Neural progenitor cell (in vitro differentiated cells): ENCODE measurements around the gene SERF2. TPM values are rescaled to one million over a fixed set of nuclear protein-coding genes. Genes with fewer than 3 reads are reported as not detected.
A peak's percentile ranks its signal among the peaks of the same experiment; 100 is the strongest.
"Not testable (repeated sequence)": the region's sequence is repeated elsewhere in the genome, so short reads cannot be mapped to it uniquely, and the experiment has no call there.

Experiments used
- DNase-seq: peaks from one replicate; pipeline ENCODE4 v3.0.0-alpha.2; 2016; ENCODE audit warnings: low spot score
- H2AFZ ChIP-seq: fragments of 200-600 bp; sonication (generic); replicated peaks from 2 replicates; pipeline ENCODE4 v1.6.1; 2016; ENCODE audit warnings: antibody characterized with exemption
- H3F3A ChIP-seq: fragments of 200-600 bp; sonication (generic); 2 replicates; pipeline ENCODE4 v1.6.1; 2016; ENCODE audit warnings: antibody characterized with exemption, low read depth
- H3K27ac ChIP-seq: fragments of 200-600 bp; sonication (generic); 2 replicates; pipeline ENCODE4 v1.5.1; 2016; ENCODE audit warnings: mild to moderate bottlenecking
- H3K27me3 ChIP-seq: fragments of 200-600 bp; sonication (generic); 2 replicates; pipeline ENCODE4 v1.6.1; 2016; ENCODE audit warnings: mild to moderate bottlenecking, moderate library complexity
- H3K36me3 ChIP-seq: fragments of 200-600 bp; sonication (generic); 2 replicates; pipeline ENCODE4 v1.5.1; 2016
- H3K4me1 ChIP-seq: fragments of 200-600 bp; sonication (generic); 2 replicates; pipeline ENCODE4 v1.6.1; 2016; ENCODE audit warnings: mixed run types
- H3K4me2 ChIP-seq: fragments of 200-600 bp; sonication (generic); 2 replicates; pipeline ENCODE4 v1.6.1; 2016
- H3K4me3 ChIP-seq: fragments of 200-600 bp; sonication (generic); 2 replicates; pipeline ENCODE4 v1.5.1; 2016
- H3K79me2 ChIP-seq: fragments of 200-600 bp; sonication (generic); 2 replicates; pipeline ENCODE4 v1.6.1; 2016; ENCODE audit warnings: low read depth
- H3K9ac ChIP-seq: fragments of 200-600 bp; sonication (generic); 2 replicates; pipeline ENCODE4 v1.6.1; 2016
- H3K9me3 ChIP-seq: fragments of 200-600 bp; sonication (generic); 2 replicates; pipeline ENCODE4 v1.5.1; 2016; ENCODE audit warnings: low read depth
- H4K20me1 ChIP-seq: fragments of 200-600 bp; sonication (generic); 2 replicates; pipeline ENCODE4 v1.6.1; 2016; ENCODE audit warnings: low read depth
- H3K27ac Mint-ChIP-seq: 3 replicates; pipeline ENCODE4 v1.8.0; 2021; ENCODE audit warnings: mixed read lengths
- H3K27me3 Mint-ChIP-seq: 2 replicates; pipeline ENCODE4 v1.8.0; 2022; ENCODE audit warnings: low read depth, mild to moderate bottlenecking, inconsistent platforms, moderate library complexity, mixed read lengths; ENCODE audit not compliant: insufficient read depth
- H3K36me3 Mint-ChIP-seq: 3 replicates; pipeline ENCODE4 v1.8.0; 2021; ENCODE audit warnings: mixed read lengths
- H3K4me1 Mint-ChIP-seq: 3 replicates; pipeline ENCODE4 v1.8.0; 2021; ENCODE audit warnings: mixed read lengths
- H3K4me3 Mint-ChIP-seq: 3 replicates; pipeline ENCODE4 v1.8.0; 2021; ENCODE audit warnings: mild to moderate bottlenecking, moderate library complexity, mixed read lengths
- H3K9me3 Mint-ChIP-seq: 3 replicates; pipeline ENCODE4 v1.8.0; 2020; ENCODE audit warnings: mixed read lengths
- CTCF ChIP-seq: fragments of 200-600 bp; sonication (generic); IDR thresholded peaks from 2 replicates; pipeline ENCODE4 v1.5.1; 2017; ENCODE audit warnings: antibody characterized with exemption, mild to moderate bottlenecking
- EZH2 ChIP-seq: fragments of 200-600 bp; sonication (generic); IDR thresholded peaks from 2 replicates; pipeline ENCODE4 v1.6.1; 2017; ENCODE audit warnings: antibody characterized with exemption, mild to moderate bottlenecking, moderate library complexity
- EZH2phosphoT487 ChIP-seq: fragments of 200-600 bp; sonication (generic); IDR thresholded peaks from 2 replicates; pipeline ENCODE4 v1.6.1; 2017; ENCODE audit warnings: antibody characterized with exemption
- total RNA-seq: library from RNA; depleted of rRNA; stranded (reverse); fragments of >200 nt; gene quantifications from 2 replicates; pipeline ENCODE4 v1.2.3, GENCODE V29; 2015; ENCODE audit warnings: low replicate concordance

SERF2 gene
- total RNA-seq, 1 donor from 2014 or later, result 249 TPM

- H3K27me3 Mint-ChIP-seq, result peaks cover 2% of the 10 kb centered on the region
- TF ChIP-seq EZH2 (no peak), CTCF (no peak), EZH2phosphoT487 (no peak)
- Histone ChIP-seq H3K27ac (no peak within 1 kb of the TSS), H3K27me3 (no peaks in the 10 kb centered on the region), H3K4me1 (peaks cover 16% of the 10 kb centered on the region), H3K9me3 (peaks cover 5% of the 10 kb centered on the region), H4K20me1 (peaks cover 3% of the 10 kb centered on the region), H3K9ac (peak within 1 kb of the TSS; percentile 43), H3F3A (peaks cover 30% of the 10 kb centered on the region), H3K36me3 (peaks cover 8% of the 10 kb centered on the region), H3K4me2 (peak within 1 kb of the TSS; percentile 78), H3K79me2 (peaks cover 64% of the 10 kb centered on the region), H3K4me3 (peak within 1 kb of the TSS; percentile 61), H2AFZ (peak within 1 kb of the TSS; percentile 84)
- H3K4me1 Mint-ChIP-seq, result peaks cover 25% of the 10 kb centered on the region
- peaks cover 11% of the 10 kb centered on the region for H3K36me3 Mint-ChIP-seq
- H3K27ac Mint-ChIP-seq, result peak within 1 kb of the TSS; percentile 23
- peak within 1 kb of the TSS; percentile 98 for H3K4me3 Mint-ChIP-seq
- DNase-seq, result peak; percentile 91
- peaks cover 5% of the 10 kb centered on the region for H3K9me3 Mint-ChIP-seq
Measured at GRCh38 chr15:43824302-43825246, 32.5 kb downstream of the SERF2 start, which contains the start of gene MFAP1. Gene MFAP1 (minus strand): TSS chr15:43824690. CDS start chr15:43824569, 121 bp downstream.

DNA sequence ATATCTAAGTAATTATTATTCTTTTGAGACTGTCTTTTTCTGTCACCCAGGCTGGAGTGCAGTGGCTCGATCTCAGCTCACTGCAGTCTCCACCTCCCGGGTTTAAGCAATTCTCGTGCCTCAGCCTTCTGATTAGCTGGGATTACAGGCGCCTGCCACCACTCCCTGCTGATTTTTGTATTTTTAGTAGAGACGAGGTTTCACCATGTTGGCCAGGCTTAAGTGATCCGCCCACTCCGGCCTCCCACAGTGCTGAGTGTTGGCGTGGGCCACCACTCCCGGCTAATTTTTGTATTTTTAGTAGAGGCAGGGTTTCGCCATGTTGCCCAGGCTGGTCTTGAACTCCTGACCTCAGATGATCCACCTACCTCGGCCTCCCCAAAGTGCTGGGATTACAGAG lies 33.2 kb downstream of the SERF2 start:
- H4K20me1 ChIP-seq, H3K27ac Mint-ChIP-seq, H3K9ac ChIP-seq, H2AFZ ChIP-seq, H3K27ac ChIP-seq, H3K27me3 ChIP-seq, H3K27me3 Mint-ChIP-seq, H3K4me3 ChIP-seq, H3K9me3 Mint-ChIP-seq, H3K9me3 ChIP-seq, DNase-seq, H3K4me2 ChIP-seq, H3K36me3 ChIP-seq: not testable (repeated sequence)
- H3K36me3 Mint-ChIP-seq, result peaks cover 15% of the 10 kb centered on the region
- Histone ChIP-seq H3K4me1 (peaks cover 16% of the 10 kb centered on the region), H3F3A (peaks cover 30% of the 10 kb centered on the region), H3K79me2 (peaks cover 61% of the 10 kb centered on the region)
- peak overlapping the region; percentile 85 for H3K4me3 Mint-ChIP-seq
- H3K4me1 Mint-ChIP-seq, result peaks cover 25% of the 10 kb centered on the region

DNA sequence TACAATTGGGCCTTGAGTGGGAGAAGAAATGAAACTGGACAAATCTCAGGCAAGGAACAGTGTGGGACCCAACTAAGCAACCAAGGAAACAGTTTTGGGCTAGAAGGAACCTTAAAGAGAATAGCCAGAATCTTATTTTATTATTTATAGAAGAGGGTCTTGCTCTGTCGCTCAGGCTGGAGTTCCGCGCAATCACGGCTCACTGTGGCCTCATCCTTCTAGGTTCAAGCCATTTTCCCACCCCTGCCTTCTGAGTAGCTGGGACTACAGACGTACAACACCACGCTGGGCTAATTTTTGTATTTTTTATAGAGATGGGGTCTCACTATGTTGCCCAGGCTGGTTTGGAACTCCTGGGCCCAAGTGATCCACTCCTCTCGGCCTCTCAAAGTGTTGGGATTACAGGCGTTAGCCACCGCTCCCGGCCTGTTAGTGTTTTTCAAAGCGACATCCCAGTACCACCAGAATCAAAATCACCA lies 33.9 kb downstream of the SERF2 start:
- Mint-ChIP-seq H3K36me3 (peaks cover 15% of the 10 kb centered on the region), H3K4me3 (peak overlapping the region; percentile 85), H3K27ac (no peak overlapping the region), H3K4me1 (peaks cover 25% of the 10 kb centered on the region), H3K27me3 (peaks cover 2% of the 10 kb centered on the region), H3K9me3 (peaks cover 5% of the 10 kb centered on the region)
- Histone ChIP-seq H3K36me3 (peaks cover 5% of the 10 kb centered on the region), H3K9me3 (peaks cover 5% of the 10 kb centered on the region), H2AFZ (no peak overlapping the region), H3K27ac (no peak overlapping the region), H3K79me2 (peaks cover 53% of the 10 kb centered on the region), H3F3A (peaks cover 30% of the 10 kb centered on the region), H3K27me3 (no peaks in the 10 kb centered on the region), H3K4me2 (peak overlapping the region; percentile 79), H3K4me3 (peak overlapping the region; percentile 51), H3K4me1 (peaks cover 16% of the 10 kb centered on the region), H4K20me1 (no peaks in the 10 kb centered on the region), H3K9ac (no peak overlapping the region)
- no peak for DNase-seq
- TF ChIP-seq EZH2phosphoT487, result no peak
- no peak for TF ChIP-seq EZH2
- no peak for TF ChIP-seq CTCF
